HepG2 (cell line): ENCODE data around the gene EPB41L2. TPM values are rescaled to one million over a fixed set of nuclear protein-coding genes. Genes with fewer than 3 reads are reported as not detected.

ENCODE experiments used
- ATAC-seq: fragments of 200-7000 bp; cut with Tn5 transposase; 3 replicates; pipeline ENCODE4 v1.9.1; 2020; ENCODE audit warnings: mild to moderate bottlenecking, moderate library complexity
- BruUV-seq: library from RNA; stranded (reverse); fragments of 400-500 nt; replicated peaks from 2 replicates; lab custom pipeline; 2021; lab: Mats Ljungman, UMichigan
- CTCF ChIA-PET: fragments of 300-600 bp; formaldehyde crosslinking; extraction: SDS; loops from one replicate; lab custom pipeline; 2021; ENCODE audit warnings: low total read pairs, inconsistent platforms, low intra/inter-chr PET ratio; lab: Yijun Ruan, JAX
- POLR2A ChIA-PET: fragments of 350-600 bp; sonication (Branson Sonifier 250); formaldehyde crosslinking; loops from one replicate; lab custom pipeline; 2020; ENCODE audit warnings: antibody characterized with exemption, inconsistent platforms; lab: Yijun Ruan, JAX
- DNase-seq: peaks from one replicate; pipeline ENCODE4 v3.0.0-alpha.2; 2015; ENCODE audit warnings: low spot score
- FAIRE-seq: peaks from 3 replicates; lab custom pipeline; 2011; peaks lifted over from hg19 to GRCh38; lab: Jason Lieb, UNC
- H2AFZ ChIP-seq: one replicate; pipeline ENCODE4 v1.6.1; 2011; ENCODE audit warnings: low read length, inconsistent platforms
- H3K27ac ChIP-seq: fragments of 300-600 bp; 3 replicates; pipeline ENCODE4 v1.8.0; 2011; ENCODE audit warnings: mixed run types, mild to moderate bottlenecking, mixed read lengths, low read length, inconsistent platforms; ENCODE audit not compliant: insufficient read depth; ENCODE audit errors: extremely low read length
- H3K27me3 ChIP-seq, 2 experiments: fragments of 200-600 bp in 1 of 2; 2 replicates in 1 of 2; 3 replicates in 1 of 2; pipeline versions ENCODE4 v1.6.0 to v1.8.0; 2011; ENCODE audit warnings: low read length in 2 of 2, mild to moderate bottlenecking in 2 of 2, moderate library complexity in 2 of 2, inconsistent platforms in 1 of 2; ENCODE audit not compliant: insufficient read depth in 2 of 2, control insufficient read depth in 1 of 2
- H3K36me3 ChIP-seq, 2 experiments: fragments of 200-600 bp in 1 of 2; replicated peaks in 1 of 2; 2 replicates in 1 of 2; 3 replicates in 1 of 2; pipeline versions ENCODE4 v1.5.1 to v1.8.0; 2011; ENCODE audit warnings: low read length in 2 of 2, inconsistent platforms in 1 of 2; ENCODE audit not compliant: insufficient read depth in 2 of 2, control insufficient read depth in 1 of 2
- H3K4me1 ChIP-seq: 2 replicates; pipeline ENCODE4 v1.5.1; 2012; ENCODE audit warnings: low read length, inconsistent platforms; ENCODE audit not compliant: insufficient read depth
- H3K4me2 ChIP-seq: 2 replicates; pipeline ENCODE4 v1.6.0; 2011; ENCODE audit warnings: low read depth, low read length, inconsistent platforms
- H3K4me3 ChIP-seq, 3 experiments: fragments of 200-600 bp in 1 of 3; sonication (generic), shearing (Covaris generic) in 1 of 3; replicated peaks in 1 of 3; 2 replicates each; pipeline ENCODE4 v1.5.1; 2011 to 2016; ENCODE audit warnings: low read length in 3 of 3, inconsistent platforms in 2 of 3, low read depth in 2 of 3, mild to moderate bottlenecking in 2 of 3, control low read depth in 1 of 3, mixed read lengths in 1 of 3; ENCODE audit not compliant: insufficient read depth in 1 of 3
- H3K79me2 ChIP-seq: one replicate; pipeline ENCODE4 v1.6.1; 2011; ENCODE audit warnings: low read length, inconsistent platforms; ENCODE audit not compliant: insufficient read depth
- H3K9ac ChIP-seq: 2 replicates; pipeline ENCODE4 v1.6.0; 2011; ENCODE audit warnings: mild to moderate bottlenecking, low read depth, low read length, inconsistent platforms; ENCODE audit not compliant: insufficient read depth
- H3K9me3 ChIP-seq: 2 replicates; pipeline ENCODE4 v1.5.1; 2012; ENCODE audit warnings: mild to moderate bottlenecking, low read length
- H4K20me1 ChIP-seq: 2 replicates; pipeline ENCODE4 v1.6.0; 2011; ENCODE audit warnings: inconsistent platforms, mild to moderate bottlenecking, low read length, moderate library complexity; ENCODE audit not compliant: insufficient read depth
- ARNT2 ChIP-seq: sonication (generic); formaldehyde crosslinking; IDR thresholded peaks from 2 replicates; pipeline ENCODE4 v1.8.0; 2022; ENCODE audit warnings: mild to moderate bottlenecking, low read depth, missing genetic modification reagents, moderate library complexity
- DNMT1 ChIP-seq: sonication (generic); formaldehyde crosslinking; IDR thresholded peaks from 2 replicates; pipeline ENCODE4 v1.5.1; 2020; ENCODE audit warnings: mild to moderate bottlenecking, missing genetic modification reagents
- GATAD1 ChIP-seq: IDR thresholded peaks from 2 replicates; pipeline ENCODE4 v1.6.1; 2016; ENCODE audit warnings: missing genetic modification reagents, missing compliant biosample characterization
- JUNB ChIP-seq: sonication (generic); formaldehyde crosslinking; IDR thresholded peaks from 2 replicates; pipeline ENCODE4 v1.8.0; 2022; ENCODE audit warnings: missing genetic modification reagents, mild to moderate bottlenecking, borderline replicate concordance
- JUND ChIP-seq: sonication (generic); formaldehyde crosslinking; IDR thresholded peaks from 2 replicates; pipeline ENCODE4 v1.8.0; 2022; ENCODE audit warnings: mild to moderate bottlenecking, missing genetic modification reagents
- KDM1A ChIP-seq: IDR thresholded peaks from 2 replicates; pipeline ENCODE4 v1.6.1; 2016; ENCODE audit warnings: missing compliant biosample characterization
- MXD4 ChIP-seq: IDR thresholded peaks from 2 replicates; pipeline ENCODE4 v1.6.1; 2016; ENCODE audit warnings: mild to moderate bottlenecking, missing biosample characterization, missing genetic modification reagents
- MXI1 ChIP-seq: IDR thresholded peaks from 3 replicates; pipeline ENCODE4 v1.6.1; 2012; ENCODE audit warnings: low read depth, low read length, inconsistent platforms, borderline replicate concordance
- NR2C2 ChIP-seq: sonication (generic); formaldehyde crosslinking; IDR thresholded peaks from 2 replicates; pipeline ENCODE4 v1.4.0; 2020; ENCODE audit warnings: missing genetic modification reagents, mild to moderate bottlenecking, moderate library complexity, borderline replicate concordance
- POGZ ChIP-seq: sonication (generic); formaldehyde crosslinking; IDR thresholded peaks from 2 replicates; pipeline ENCODE4 v1.4.0; 2020; ENCODE audit warnings: mild to moderate bottlenecking, missing genetic modification reagents
- SIX1 ChIP-seq: sonication (generic); formaldehyde crosslinking; IDR thresholded peaks from 2 replicates; pipeline ENCODE4 v1.4.0; 2020; ENCODE audit warnings: missing genetic modification reagents, borderline replicate concordance
- SIX4 ChIP-seq: sonication (generic); formaldehyde crosslinking; IDR thresholded peaks from 2 replicates; pipeline ENCODE4 v1.4.0; 2020; ENCODE audit warnings: missing genetic modification reagents
- ZNF251 ChIP-seq: sonication (generic); formaldehyde crosslinking; IDR thresholded peaks from 2 replicates; pipeline ENCODE4 v1.9.0; 2021; ENCODE audit warnings: mild to moderate bottlenecking, missing genetic modification reagents
- ZNF619 ChIP-seq: sonication (generic); formaldehyde crosslinking; IDR thresholded peaks from 2 replicates; pipeline ENCODE4 v1.4.0; 2020; ENCODE audit warnings: mild to moderate bottlenecking, missing genetic modification reagents
- ZSCAN31 ChIP-seq: sonication (generic); formaldehyde crosslinking; IDR thresholded peaks from 2 replicates; pipeline ENCODE4 v1.5.0; 2020; ENCODE audit warnings: low read depth, mild to moderate bottlenecking, missing genetic modification reagents
- WGBS: methylation state at CpG from one replicate; pipeline ENCODE4 v1.1.6; 2017; ENCODE audit warnings: low lambda C conversion rate; 5-methylcytosine and 5-hydroxymethylcytosine counted together
- in situ Hi-C: cut with HindIII; loops from 2 replicates; pipeline ENCODE4 v1.10.0; 2017; ENCODE audit warnings: low pct_unique_long_range_greater_than_20kb; ENCODE audit not compliant: extremely low pct_ligation_motif_present
- intact Hi-C: fragments of 100-400 bp; cut with micrococcal nuclease; formaldehyde crosslinking; loops from one replicate; pipeline ENCODE4 v1.10.0; 2022; ENCODE audit not compliant: unreplicated experiment
- polyA plus RNA-seq, 8 experiments: library from polyadenylated mRNA; depleted of rRNA in 3 of 8; stranded (reverse) in 7 of 8; unstranded in 1 of 8; fragments of >200 nt; fragmentation: Illumina TruSeq in 4 of 8; extraction: Trizol in 4 of 8; gene quantifications; 2 replicates each; pipeline versions ENCODE4 v1.2.1 to v1.2.3, GENCODE V29; 2011 to 2016; ENCODE audit warnings: low read depth in 4 of 8, missing spikeins in 1 of 8, mixed read lengths in 1 of 8; ENCODE audit not compliant: insufficient read depth in 1 of 8
- total RNA-seq, 5 experiments: library from RNA; depleted of rRNA; stranded (reverse); fragments of >200 nt; fragmentation: Illumina TruSeq; extraction: Trizol; gene quantifications; 2 replicates each; pipeline ENCODE4 v1.2.3, GENCODE V29; 2016; ENCODE audit warnings: low read depth in 1 of 5
- TF ChIP-seq, protein P1 (sequence below): sonication (generic); formaldehyde crosslinking; IDR thresholded peaks from 2 replicates; pipeline ENCODE4 v1.4.0; 2020; ENCODE audit warnings: missing genetic modification reagents
- TF ChIP-seq, protein P2 (sequence below): sonication (generic); formaldehyde crosslinking; IDR thresholded peaks from 2 replicates; pipeline ENCODE4 v1.5.0; 2020; ENCODE audit warnings: mild to moderate bottlenecking, missing genetic modification reagents
- TF ChIP-seq, protein P3 (sequence below): sonication (generic); formaldehyde crosslinking; IDR thresholded peaks from 2 replicates; pipeline ENCODE4 v1.4.0; 2020; ENCODE audit warnings: missing genetic modification reagents, borderline replicate concordance
- TF ChIP-seq, protein P4 (sequence below): sonication (generic); formaldehyde crosslinking; IDR thresholded peaks from 2 replicates; pipeline ENCODE4 v1.4.0; 2020; ENCODE audit warnings: missing genetic modification reagents, borderline replicate concordance

EPB41L2 gene
- total and polyA plus RNA-seq, 2 of the 13 experiments (the other 11 are each of a cell fraction or from before 2014, with no cell fraction given) = 41.7 to 56.4 TPM

DNA sequence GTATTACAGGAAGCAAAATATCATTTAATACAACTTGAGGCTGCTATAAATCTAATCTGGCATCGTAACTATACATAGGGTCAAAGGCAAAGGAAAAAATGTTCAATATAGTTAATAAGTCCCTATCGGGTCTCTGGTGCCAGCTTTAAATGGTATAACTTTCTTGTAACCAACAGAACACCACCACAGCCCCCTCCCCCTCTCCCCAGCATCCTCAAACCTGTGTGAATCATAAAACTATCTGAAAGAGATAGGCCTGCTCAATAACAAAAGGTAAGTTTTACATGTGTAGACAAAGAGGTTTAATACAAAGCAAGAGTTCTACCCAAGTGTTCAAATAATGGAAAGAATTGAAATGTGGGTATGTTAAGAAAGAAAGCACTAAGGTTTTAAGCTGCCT, 223.7 kb downstream of the EPB41L2 start:
- ATAC-seq (no peak), FAIRE-seq (no peak), DNase-seq (no peak)
- peaks cover 29 to 53% of the 10 kb centered on the region in 2 experiments for H3K36me3 ChIP-seq
- 96% methylated on average over 2 of the region's 2 CpGs for WGBS
- POLR2A ChIA-PET = no interaction called here
- no peak overlapping the region for H3K27ac ChIP-seq
- H3K4me2 ChIP-seq = no peak overlapping the region
- in situ Hi-C loops = no loop called here
- H3K4me3 ChIP-seq = no peak overlapping the region
- H3K4me1 ChIP-seq = peaks cover 33% of the 10 kb centered on the region
- CTCF ChIA-PET = no interaction called here
- no peaks in the 10 kb centered on the region for H4K20me1 ChIP-seq
- no TSS peak for BruUV-seq
- H3K79me2 ChIP-seq = no peaks in the 10 kb centered on the region
- intact Hi-C loops = no loop called here
- no peaks in the 10 kb centered on the region for H3K27me3 ChIP-seq
- no peak overlapping the region for H3K9ac ChIP-seq
- no peak overlapping the region for H2AFZ ChIP-seq
- H3K9me3 ChIP-seq = no peaks in the 10 kb centered on the region
- no peak for TF ChIP-seq JUNB (CRISPR knock-in tag)
- TF ChIP-seq, protein P1, sequence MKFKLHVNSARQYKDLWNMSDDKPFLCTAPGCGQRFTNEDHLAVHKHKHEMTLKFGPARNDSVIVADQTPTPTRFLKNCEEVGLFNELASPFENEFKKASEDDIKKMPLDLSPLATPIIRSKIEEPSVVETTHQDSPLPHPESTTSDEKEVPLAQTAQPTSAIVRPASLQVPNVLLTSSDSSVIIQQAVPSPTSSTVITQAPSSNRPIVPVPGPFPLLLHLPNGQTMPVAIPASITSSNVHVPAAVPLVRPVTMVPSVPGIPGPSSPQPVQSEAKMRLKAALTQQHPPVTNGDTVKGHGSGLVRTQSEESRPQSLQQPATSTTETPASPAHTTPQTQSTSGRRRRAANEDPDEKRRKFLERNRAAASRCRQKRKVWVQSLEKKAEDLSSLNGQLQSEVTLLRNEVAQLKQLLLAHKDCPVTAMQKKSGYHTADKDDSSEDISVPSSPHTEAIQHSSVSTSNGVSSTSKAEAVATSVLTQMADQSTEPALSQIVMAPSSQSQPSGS = no peak
- TF ChIP-seq, protein P2, sequence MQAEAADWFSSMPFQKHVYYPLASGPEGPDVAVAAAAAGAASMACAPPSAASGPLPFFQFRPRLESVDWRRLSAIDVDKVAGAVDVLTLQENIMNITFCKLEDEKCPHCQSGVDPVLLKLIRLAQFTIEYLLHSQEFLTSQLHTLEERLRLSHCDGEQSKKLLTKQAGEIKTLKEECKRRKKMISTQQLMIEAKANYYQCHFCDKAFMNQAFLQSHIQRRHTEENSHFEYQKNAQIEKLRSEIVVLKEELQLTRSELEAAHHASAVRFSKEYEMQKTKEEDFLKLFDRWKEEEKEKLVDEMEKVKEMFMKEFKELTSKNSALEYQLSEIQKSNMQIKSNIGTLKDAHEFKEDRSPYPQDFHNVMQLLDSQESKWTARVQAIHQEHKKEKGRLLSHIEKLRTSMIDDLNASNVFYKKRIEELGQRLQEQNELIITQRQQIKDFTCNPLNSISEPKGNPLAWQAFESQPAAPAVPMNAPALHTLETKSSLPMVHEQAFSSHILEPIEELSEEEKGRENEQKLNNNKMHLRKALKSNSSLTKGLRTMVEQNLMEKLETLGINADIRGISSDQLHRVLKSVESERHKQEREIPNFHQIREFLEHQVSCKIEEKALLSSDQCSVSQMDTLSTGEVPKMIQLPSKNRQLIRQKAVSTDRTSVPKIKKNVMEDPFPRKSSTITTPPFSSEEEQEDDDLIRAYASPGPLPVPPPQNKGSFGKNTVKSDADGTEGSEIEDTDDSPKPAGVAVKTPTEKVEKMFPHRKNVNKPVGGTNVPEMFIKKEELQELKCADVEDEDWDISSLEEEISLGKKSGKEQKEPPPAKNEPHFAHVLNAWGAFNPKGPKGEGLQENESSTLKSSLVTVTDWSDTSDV (CRISPR knock-in tag) = no peak
- no peak for TF ChIP-seq ZNF251
- no peak for TF ChIP-seq MXI1
- no peak for TF ChIP-seq SIX4
- no peak for TF ChIP-seq JUND (CRISPR knock-in tag)
- TF ChIP-seq DNMT1 (CRISPR knock-in tag) = no peak
- TF ChIP-seq ZSCAN31 (CRISPR knock-in tag) = no peak
- TF ChIP-seq NR2C2 (CRISPR knock-in tag) = no peak
- TF ChIP-seq MXD4 (CRISPR knock-in tag) = no peak
- no peak for TF ChIP-seq POGZ (CRISPR knock-in tag)
- no peak for TF ChIP-seq ARNT2
- TF ChIP-seq SIX1 (CRISPR knock-in tag) = no peak
- TF ChIP-seq KDM1A = no peak
- TF ChIP-seq ZNF619 (CRISPR knock-in tag) = no peak
- no peak for TF ChIP-seq GATAD1
- TF ChIP-seq, protein P3, sequence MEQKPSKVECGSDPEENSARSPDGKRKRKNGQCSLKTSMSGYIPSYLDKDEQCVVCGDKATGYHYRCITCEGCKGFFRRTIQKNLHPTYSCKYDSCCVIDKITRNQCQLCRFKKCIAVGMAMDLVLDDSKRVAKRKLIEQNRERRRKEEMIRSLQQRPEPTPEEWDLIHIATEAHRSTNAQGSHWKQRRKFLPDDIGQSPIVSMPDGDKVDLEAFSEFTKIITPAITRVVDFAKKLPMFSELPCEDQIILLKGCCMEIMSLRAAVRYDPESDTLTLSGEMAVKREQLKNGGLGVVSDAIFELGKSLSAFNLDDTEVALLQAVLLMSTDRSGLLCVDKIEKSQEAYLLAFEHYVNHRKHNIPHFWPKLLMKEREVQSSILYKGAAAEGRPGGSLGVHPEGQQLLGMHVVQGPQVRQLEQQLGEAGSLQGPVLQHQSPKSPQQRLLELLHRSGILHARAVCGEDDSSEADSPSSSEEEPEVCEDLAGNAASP (CRISPR knock-in tag) = no peak
- TF ChIP-seq, protein P4, sequence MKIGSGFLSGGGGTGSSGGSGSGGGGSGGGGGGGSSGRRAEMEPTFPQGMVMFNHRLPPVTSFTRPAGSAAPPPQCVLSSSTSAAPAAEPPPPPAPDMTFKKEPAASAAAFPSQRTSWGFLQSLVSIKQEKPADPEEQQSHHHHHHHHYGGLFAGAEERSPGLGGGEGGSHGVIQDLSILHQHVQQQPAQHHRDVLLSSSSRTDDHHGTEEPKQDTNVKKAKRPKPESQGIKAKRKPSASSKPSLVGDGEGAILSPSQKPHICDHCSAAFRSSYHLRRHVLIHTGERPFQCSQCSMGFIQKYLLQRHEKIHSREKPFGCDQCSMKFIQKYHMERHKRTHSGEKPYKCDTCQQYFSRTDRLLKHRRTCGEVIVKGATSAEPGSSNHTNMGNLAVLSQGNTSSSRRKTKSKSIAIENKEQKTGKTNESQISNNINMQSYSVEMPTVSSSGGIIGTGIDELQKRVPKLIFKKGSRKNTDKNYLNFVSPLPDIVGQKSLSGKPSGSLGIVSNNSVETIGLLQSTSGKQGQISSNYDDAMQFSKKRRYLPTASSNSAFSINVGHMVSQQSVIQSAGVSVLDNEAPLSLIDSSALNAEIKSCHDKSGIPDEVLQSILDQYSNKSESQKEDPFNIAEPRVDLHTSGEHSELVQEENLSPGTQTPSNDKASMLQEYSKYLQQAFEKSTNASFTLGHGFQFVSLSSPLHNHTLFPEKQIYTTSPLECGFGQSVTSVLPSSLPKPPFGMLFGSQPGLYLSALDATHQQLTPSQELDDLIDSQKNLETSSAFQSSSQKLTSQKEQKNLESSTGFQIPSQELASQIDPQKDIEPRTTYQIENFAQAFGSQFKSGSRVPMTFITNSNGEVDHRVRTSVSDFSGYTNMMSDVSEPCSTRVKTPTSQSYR (CRISPR knock-in tag) = no peak
